IPS-18a (cell line): ENCODE data around the gene DMC1.
"Not testable (repeated sequence)": the region's sequence is repeated elsewhere in the genome, so short reads cannot be mapped to it uniquely, and the experiment has no call there.

Experiments
- H3K27ac ChIP-seq: one replicate; pipeline ENCODE4 v1.5.1; 2013; ENCODE audit warnings: low read length
- H3K27me3 ChIP-seq: one replicate; pipeline ENCODE4 v1.6.1; 2013; ENCODE audit warnings: mild to moderate bottlenecking, low read length; ENCODE audit not compliant: control insufficient read depth, insufficient read depth
- H3K36me3 ChIP-seq: one replicate; pipeline ENCODE4 v1.6.1; 2013; ENCODE audit warnings: low read depth, low read length; ENCODE audit not compliant: control insufficient read depth
- H3K4me1 ChIP-seq: one replicate; pipeline ENCODE4 v1.6.1; 2013; ENCODE audit warnings: low read depth, low read length; ENCODE audit not compliant: control insufficient read depth
- H3K4me3 ChIP-seq: one replicate; pipeline ENCODE4 v1.5.1; 2013; ENCODE audit warnings: low read length
- H3K9ac ChIP-seq: one replicate; pipeline ENCODE4 v1.6.1; 2013; ENCODE audit warnings: mild to moderate bottlenecking, low read length, moderate library complexity
- H3K9me3 ChIP-seq: one replicate; pipeline ENCODE4 v1.6.1; 2013; ENCODE audit warnings: low read depth, low read length; ENCODE audit not compliant: control insufficient read depth

DMC1 gene

DNA sequence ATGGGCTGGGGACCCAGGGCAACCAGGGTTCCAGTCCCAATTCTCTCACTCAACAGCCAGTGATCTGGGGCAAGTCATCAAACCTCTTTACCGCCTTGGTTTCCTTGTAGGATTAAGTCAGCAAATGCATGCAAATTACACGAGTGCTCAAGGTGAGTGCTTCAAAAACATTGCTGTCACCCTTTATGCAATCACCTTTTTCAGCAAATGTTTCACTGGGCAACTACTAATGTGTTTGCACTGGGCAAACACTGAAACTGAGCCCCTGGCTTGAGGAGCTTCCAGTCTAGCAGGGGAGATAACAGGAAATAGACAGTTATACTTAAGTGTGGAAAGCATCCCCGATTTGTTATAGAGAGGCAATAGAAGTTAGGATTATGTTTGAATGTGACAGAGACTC lies 37.7 kb upstream of the DMC1 start:
- Histone ChIP-seq H3K27ac (no peak overlapping the region), H3K27me3 (no peaks in the 10 kb centered on the region), H3K4me3 (no peak overlapping the region), H3K36me3 (no peaks in the 10 kb centered on the region), H3K4me1 (no peaks in the 10 kb centered on the region), H3K9me3 (no peaks in the 10 kb centered on the region), H3K9ac (no peak overlapping the region)

DNA sequence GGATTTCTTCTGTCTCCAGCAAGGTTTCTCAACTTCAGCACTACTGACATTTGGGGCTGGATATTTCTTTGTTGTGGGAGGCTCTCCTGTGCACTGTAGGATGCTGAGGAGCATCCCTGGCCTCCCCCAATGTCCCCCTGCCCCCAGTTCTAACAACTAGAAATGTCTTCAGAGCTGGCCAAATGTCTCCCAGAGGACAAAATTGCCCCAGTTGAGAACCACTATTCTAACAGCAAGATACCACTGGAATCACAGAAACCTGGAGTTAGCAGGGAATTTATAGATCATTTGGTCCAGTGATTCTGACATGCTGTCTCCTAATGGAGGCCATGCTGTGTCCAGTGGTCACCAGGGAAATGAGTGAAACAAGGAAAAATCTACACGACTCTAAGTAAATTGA lies 32.2 kb upstream of the DMC1 start:
- no peaks in the 10 kb centered on the region for H3K4me1 ChIP-seq
- H3K9ac ChIP-seq = no peak overlapping the region
- no peak overlapping the region for H3K27ac ChIP-seq
- H3K27me3 ChIP-seq = no peaks in the 10 kb centered on the region
- H3K9me3 ChIP-seq = no peaks in the 10 kb centered on the region
- peaks cover 6% of the 10 kb centered on the region for H3K36me3 ChIP-seq
- H3K4me3 ChIP-seq = no peak overlapping the region

GRCh38 chr22:38601221-38601764 lies 31.3 kb upstream of the DMC1 start:
- Histone ChIP-seq H3K27me3 (no peaks in the 10 kb centered on the region), H3K4me3 (no peak overlapping the region), H3K9me3 (no peaks in the 10 kb centered on the region), H3K9ac (no peak overlapping the region), H3K27ac (no peak overlapping the region), H3K4me1 (no peaks in the 10 kb centered on the region), H3K36me3 (peaks cover 6% of the 10 kb centered on the region)

GRCh38 chr22:38599466-38599865 lies 29.5 kb upstream of the DMC1 start:
- Histone ChIP-seq H3K9ac (no peak overlapping the region), H3K27me3 (no peaks in the 10 kb centered on the region), H3K27ac (no peak overlapping the region)

GRCh38 chr22:38582923-38583322 lies 12.9 kb upstream of the DMC1 start:
- not testable (repeated sequence) for H3K27ac ChIP-seq, H3K9ac ChIP-seq, H3K9me3 ChIP-seq, H3K27me3 ChIP-seq, H3K36me3 ChIP-seq, H3K4me3 ChIP-seq, H3K4me1 ChIP-seq

More at GRCh38 chr22:38599466-38599865, 29.5 kb upstream of the DMC1 start:
- Histone ChIP-seq H3K9me3 (no peaks in the 10 kb centered on the region), H3K36me3 (peaks cover 6% of the 10 kb centered on the region), H3K4me3 (no peak overlapping the region), H3K4me1 (no peaks in the 10 kb centered on the region)

DNA sequence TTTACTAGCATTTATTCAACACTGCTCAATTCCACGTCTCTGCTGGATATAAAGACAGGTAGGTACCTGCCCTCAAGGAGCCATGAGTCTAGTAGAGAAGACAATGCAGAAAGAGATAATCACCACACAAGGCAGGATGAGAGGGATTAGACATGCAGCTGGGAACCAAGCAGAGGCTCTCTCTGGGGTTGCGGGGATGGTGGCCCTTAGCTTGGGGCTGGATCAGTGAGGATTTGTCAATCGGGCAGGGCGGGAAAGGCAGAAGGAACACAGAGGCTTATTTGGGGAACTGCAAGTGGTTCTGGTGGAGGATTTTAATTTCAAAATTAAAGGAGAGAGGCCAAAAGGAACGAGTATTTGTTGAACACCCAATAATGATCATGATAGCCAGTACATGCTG lies 8.5 kb upstream of the DMC1 start:
- H3K4me3 ChIP-seq = no peak overlapping the region
- H3K27ac ChIP-seq = no peak overlapping the region
- H3K9ac ChIP-seq = no peak overlapping the region
- no peaks in the 10 kb centered on the region for H3K9me3 ChIP-seq
- no peaks in the 10 kb centered on the region for H3K27me3 ChIP-seq
- H3K36me3 ChIP-seq = no peaks in the 10 kb centered on the region
- no peaks in the 10 kb centered on the region for H3K4me1 ChIP-seq

DNA sequence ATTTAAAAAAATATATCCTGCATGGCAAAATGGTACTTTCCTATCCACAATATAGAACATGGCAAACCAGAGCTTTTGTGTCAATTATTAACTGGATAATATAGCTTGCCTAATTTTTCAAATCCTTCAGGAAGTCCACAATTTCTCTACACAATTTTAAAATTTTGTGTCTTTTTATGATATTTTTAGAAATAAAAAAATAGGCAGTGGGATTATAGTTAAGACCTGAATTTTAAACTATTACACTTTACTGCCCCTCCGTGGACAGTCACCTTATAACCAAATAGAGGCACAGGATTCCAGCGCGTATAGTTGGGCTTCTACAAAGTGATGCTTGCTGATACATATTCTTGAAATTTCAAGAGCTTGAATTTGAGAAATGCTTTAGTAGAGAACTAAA lies 2.1 kb upstream of the DMC1 start:
- H3K4me1 ChIP-seq = peaks cover 13% of the 10 kb centered on the region
- H3K36me3 ChIP-seq = no peaks in the 10 kb centered on the region
- H3K27ac ChIP-seq = no peak overlapping the region
- H3K4me3 ChIP-seq = no peak overlapping the region
- peaks cover 4% of the 10 kb centered on the region for H3K27me3 ChIP-seq
- no peak overlapping the region for H3K9ac ChIP-seq
- H3K9me3 ChIP-seq = no peaks in the 10 kb centered on the region

DNA sequence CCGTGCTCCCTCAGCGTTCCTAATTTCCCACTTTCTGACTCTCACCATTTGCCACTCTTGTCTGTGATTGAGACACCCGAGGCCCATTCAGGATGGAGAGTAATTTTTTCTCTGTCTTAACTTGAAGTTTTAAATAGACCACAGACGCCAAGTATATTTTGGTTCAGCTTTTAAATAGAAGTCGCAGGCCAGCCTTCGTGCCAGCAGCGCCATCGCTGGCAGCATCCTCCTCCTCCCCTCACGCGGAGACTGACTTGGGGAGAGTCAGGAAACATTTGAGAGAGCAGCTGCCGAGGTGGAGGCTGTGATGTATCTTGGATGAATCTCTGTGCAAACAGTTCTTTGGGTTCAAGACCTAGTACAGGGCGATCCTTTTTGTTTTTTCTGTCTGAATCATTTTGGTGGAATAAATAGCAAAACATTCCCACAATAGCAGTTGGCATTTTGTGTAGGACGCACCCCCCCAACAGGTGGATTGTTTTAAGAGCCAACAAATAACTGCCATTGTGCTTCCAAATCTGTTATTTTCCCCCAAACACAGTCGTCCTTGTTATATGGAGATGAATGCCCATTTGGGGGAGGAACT lies 889 bp upstream of the DMC1 start:
- H3K27me3 ChIP-seq = peaks cover 4% of the 10 kb centered on the region
- H3K27ac ChIP-seq = peak overlapping the region; percentile 78
- H3K9ac ChIP-seq = peak overlapping the region; percentile 69
- H3K9me3 ChIP-seq = no peaks in the 10 kb centered on the region
- H3K36me3 ChIP-seq = no peaks in the 10 kb centered on the region
- H3K4me1 ChIP-seq = peaks cover 13% of the 10 kb centered on the region
- H3K4me3 ChIP-seq = peak overlapping the region; percentile 74

GRCh38 chr22:38569181-38569971 lies 607 bp downstream of the DMC1 start:
- Histone ChIP-seq H3K27ac (peak overlapping the region; percentile 96), H3K9ac (peak overlapping the region; percentile 97), H3K4me3 (peak overlapping the region; percentile 89), H3K27me3 (peaks cover 4% of the 10 kb centered on the region), H3K9me3 (no peaks in the 10 kb centered on the region), H3K36me3 (no peaks in the 10 kb centered on the region), H3K4me1 (peaks cover 13% of the 10 kb centered on the region)

DNA sequence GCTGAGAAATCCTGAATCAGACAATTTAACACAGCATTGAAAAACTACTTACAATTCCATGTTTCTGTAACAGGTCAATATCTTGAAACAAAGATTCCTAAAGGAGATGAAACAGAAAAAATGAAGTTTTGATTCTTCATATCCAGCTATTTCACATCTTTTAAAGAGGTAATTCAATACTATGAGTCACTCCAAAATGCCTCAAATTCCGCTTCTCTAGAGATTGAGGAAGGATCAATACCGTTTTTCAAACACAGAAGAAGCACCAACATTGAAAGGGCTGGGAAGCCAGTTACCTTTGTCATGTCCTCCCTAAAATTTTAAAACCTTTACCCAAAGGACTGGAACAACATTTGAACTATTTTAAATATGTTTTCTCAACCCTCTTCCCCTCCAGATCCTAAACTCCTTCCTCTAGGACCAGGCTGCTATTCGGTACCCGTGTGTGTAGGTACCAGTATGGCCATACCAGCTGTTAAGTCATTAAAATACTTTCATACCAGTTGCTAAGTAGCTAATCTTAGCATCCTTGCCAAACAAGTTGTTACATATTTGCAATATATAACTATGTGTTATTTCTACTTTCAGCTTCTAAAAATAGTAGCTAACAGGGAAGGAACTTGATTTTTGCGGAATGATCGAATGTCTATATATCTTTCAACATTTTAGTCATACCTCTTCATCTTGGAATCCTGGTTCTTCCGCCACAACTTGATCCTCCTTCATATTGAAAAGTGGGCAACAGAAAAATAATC lies 2.3 kb downstream of the DMC1 start:
- Histone ChIP-seq H3K4me1 (peaks cover 13% of the 10 kb centered on the region), H3K27ac (no peak overlapping the region), H3K27me3 (peaks cover 4% of the 10 kb centered on the region), H3K4me3 (no peak overlapping the region), H3K9ac (no peak overlapping the region), H3K9me3 (no peaks in the 10 kb centered on the region), H3K36me3 (no peaks in the 10 kb centered on the region)

DNA sequence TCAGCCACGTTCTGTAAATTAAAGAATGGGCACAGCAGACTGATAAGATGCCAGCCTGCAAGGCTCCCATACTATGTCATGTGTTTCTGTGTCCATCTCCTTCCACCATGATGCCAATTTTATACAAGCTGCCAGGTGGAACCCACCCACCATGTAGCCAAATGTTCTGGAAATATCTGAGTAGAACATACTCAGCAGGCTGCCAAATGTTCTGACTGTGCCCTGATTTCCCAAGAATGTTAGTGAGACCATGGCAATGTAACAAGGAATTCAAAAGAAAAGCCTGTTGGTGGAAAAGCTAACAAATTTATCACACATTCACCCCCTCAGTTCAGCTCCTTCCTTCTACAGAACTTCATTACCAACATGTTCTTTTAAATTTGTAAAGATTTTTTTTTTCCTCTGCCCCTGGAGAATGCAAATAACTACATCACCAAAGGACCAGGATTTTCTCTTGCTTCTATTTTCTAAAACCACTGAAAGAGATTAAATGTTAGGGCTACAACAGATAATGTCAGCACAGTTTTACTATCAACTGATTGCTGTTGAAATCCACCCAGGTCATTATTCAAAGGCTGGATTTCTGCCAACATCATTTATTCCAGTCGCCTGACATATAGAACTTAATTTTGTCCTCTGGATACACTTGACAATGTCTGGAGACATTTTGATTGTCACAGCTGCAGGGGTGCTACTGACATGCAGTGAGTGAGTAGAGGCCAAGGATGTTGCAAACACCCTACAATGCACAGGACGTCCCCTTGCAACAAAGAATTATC lies 3.1 kb downstream of the DMC1 start:
- Histone ChIP-seq H3K36me3 (no peaks in the 10 kb centered on the region), H3K9ac (no peak overlapping the region), H3K4me3 (no peak overlapping the region), H3K4me1 (peaks cover 13% of the 10 kb centered on the region), H3K9me3 (no peaks in the 10 kb centered on the region), H3K27me3 (no peaks in the 10 kb centered on the region), H3K27ac (no peak overlapping the region)
